CD4-positive, CD25-positive, alpha-beta regulatory T cell (primary cell): ENCODE data around the gene PIK3IP1. TPM values are rescaled to one million over a fixed set of nuclear protein-coding genes. Genes with fewer than 3 reads are reported as not detected.
"Not testable (repeated sequence)": the region's sequence is repeated elsewhere in the genome, so short reads cannot be mapped to it uniquely, and the experiment has no call there.

Source experiments
- ATAC-seq, 2 donors: fragments of 150-1000 bp; cut with Tn5 transposase; one replicate each; pipeline ENCODE4 v1.10.0; 2021; ENCODE audit warnings: low read depth in 2 of 2, moderate number of reproducible peaks in 2 of 2, moderate library complexity in 1 of 2
- DNase-seq, 3 donors: peaks; one replicate each; pipeline versions ENCODE4 v3.0.0 to v3.0.0-alpha.2; 2012 to 2022; ENCODE audit warnings: mixed read lengths in 1 of 3
- H3K27ac ChIP-seq: one replicate; pipeline ENCODE4 v1.7.0; 2013; ENCODE audit warnings: mild to moderate bottlenecking, low read length; ENCODE audit not compliant: insufficient read depth, poor library complexity, severe bottlenecking
- H3K27me3 ChIP-seq: one replicate; pipeline ENCODE4 v1.7.0; 2013; ENCODE audit warnings: low read length; ENCODE audit not compliant: control insufficient read depth, insufficient read depth
- H3K36me3 ChIP-seq: one replicate; pipeline ENCODE4 v1.7.0; 2013; ENCODE audit warnings: mild to moderate bottlenecking, low read length, moderate library complexity; ENCODE audit not compliant: control insufficient read depth, insufficient read depth
- H3K4me1 ChIP-seq: 2 replicates; pipeline ENCODE4 v1.7.0; 2013; ENCODE audit warnings: mild to moderate bottlenecking, low read length; ENCODE audit not compliant: insufficient read depth, control insufficient read depth, poor library complexity, severe bottlenecking
- H3K4me3 ChIP-seq: one replicate; pipeline ENCODE4 v1.7.0; 2013; ENCODE audit warnings: low read depth, mild to moderate bottlenecking, low read length, moderate library complexity
- H3K9me3 ChIP-seq, 2 experiments: 1 replicate in 1 of 2; 2 replicates in 1 of 2; pipeline ENCODE4 v1.7.0; 2013; ENCODE audit warnings: low read length in 2 of 2, mild to moderate bottlenecking in 1 of 2, moderate library complexity in 1 of 2; ENCODE audit not compliant: control insufficient read depth in 2 of 2
- H3K27ac Mint-ChIP-seq, 3 donors: one replicate each; pipeline ENCODE4 v1.8.0; 2020 to 2022; ENCODE audit warnings: mild to moderate bottlenecking in 3 of 3, mixed read lengths in 3 of 3, moderate library complexity in 2 of 3
- H3K27me3 Mint-ChIP-seq: one replicate; pipeline ENCODE4 v1.8.0; 2022; ENCODE audit warnings: mild to moderate bottlenecking, mixed read lengths
- H3K36me3 Mint-ChIP-seq: one replicate; pipeline ENCODE4 v1.8.0; 2020; ENCODE audit warnings: mixed read lengths
- H3K4me1 Mint-ChIP-seq, 4 donors: one replicate each; pipeline ENCODE4 v1.8.0; 2020 to 2022; ENCODE audit warnings: mixed read lengths in 4 of 4, mild to moderate bottlenecking in 1 of 4
- H3K4me3 Mint-ChIP-seq, 4 donors: one replicate each; pipeline ENCODE4 v1.8.0; 2020 to 2022; ENCODE audit warnings: mild to moderate bottlenecking in 4 of 4, mixed read lengths in 4 of 4, moderate library complexity in 3 of 4
- H3K9me3 Mint-ChIP-seq, 7 donors: one replicate each; pipeline ENCODE4 v1.8.0; 2020 to 2022; ENCODE audit warnings: mixed read lengths in 7 of 7, mild to moderate bottlenecking in 3 of 7, moderate library complexity in 2 of 7
- polyA plus RNA-seq, 4 donors: library from polyadenylated mRNA; unstranded; fragments of 300-500 nt; fragmentation: Illumina TruSeq; gene quantifications; one replicate each; pipeline ENCODE4 v1.2.3, GENCODE V29; 2021
- total RNA-seq: library from RNA; stranded (reverse); gene quantifications from one replicate; pipeline ENCODE4 v1.2.3, GENCODE V29; 2022

The PIK3IP1 gene
- total and polyA plus RNA-seq, 5 donors from 2014 or later, result 425 to 700 (median 534) TPM

GRCh38 chr22:31326877-31327276 lies 34.6 kb upstream of the PIK3IP1 start:
- ATAC-seq, result no peak
- peak overlapping the region in 1 of 4 donors; percentile 17 for H3K4me3 Mint-ChIP-seq
- H3K4me1 Mint-ChIP-seq, result peaks cover 11 to 39% (median 22%) of the 10 kb centered on the region in 4 donors
- Histone ChIP-seq H3K9me3 (no peaks in the 10 kb centered on the region), H3K27me3 (no peaks in the 10 kb centered on the region), H3K4me1 (no peaks in the 10 kb centered on the region), H3K27ac (no peak overlapping the region), H3K4me3 (no peak overlapping the region), H3K36me3 (peaks cover 77% of the 10 kb centered on the region)
- H3K36me3 Mint-ChIP-seq, result peaks cover 37% of the 10 kb centered on the region
- peak overlapping the region in 1 of 3 donors; percentile 36 for H3K27ac Mint-ChIP-seq
- DNase-seq, result no peak
- no peaks in the 10 kb centered on the region for H3K27me3 Mint-ChIP-seq
- no peaks in the 10 kb centered on the region for H3K9me3 Mint-ChIP-seq

- no peaks in the 10 kb centered on the region for H3K9me3 ChIP-seq
- no peaks in the 10 kb centered on the region for H3K27me3 Mint-ChIP-seq
- H3K36me3 Mint-ChIP-seq, result peaks cover 29% of the 10 kb centered on the region
- no peak overlapping the region for H3K4me3 ChIP-seq
- DNase-seq (no peak), ATAC-seq (no peak)
- no peak overlapping the region for H3K4me3 Mint-ChIP-seq
- H3K27ac ChIP-seq, result no peak overlapping the region
- H3K27me3 ChIP-seq, result no peaks in the 10 kb centered on the region
- peaks cover 11 to 29% (median 18%) of the 10 kb centered on the region in 4 donors for H3K4me1 Mint-ChIP-seq
- peaks cover 58% of the 10 kb centered on the region for H3K36me3 ChIP-seq
- no peaks in the 10 kb centered on the region for H3K4me1 ChIP-seq
- H3K27ac Mint-ChIP-seq, result peak overlapping the region in 2 of 3 donors; percentile 59 to 80
- H3K9me3 Mint-ChIP-seq, result no peaks in the 10 kb centered on the region
Measured at GRCh38 chr22:31323578-31324550, 31.6 kb upstream of the PIK3IP1 start.

GRCh38 chr22:31321421-31321820 lies 29.1 kb upstream of the PIK3IP1 start:
- no peak for ATAC-seq
- no peaks in the 10 kb centered on the region for H3K27me3 Mint-ChIP-seq
- H3K9me3 ChIP-seq, result no peaks in the 10 kb centered on the region
- H3K4me1 Mint-ChIP-seq, result peaks cover 11 to 29% (median 18%) of the 10 kb centered on the region in 4 donors
- peaks cover 33% of the 10 kb centered on the region for H3K36me3 ChIP-seq
- H3K4me1 ChIP-seq, result no peaks in the 10 kb centered on the region
- H3K4me3 ChIP-seq, result no peak overlapping the region
- peaks cover 18% of the 10 kb centered on the region for H3K36me3 Mint-ChIP-seq
- no peaks in the 10 kb centered on the region for H3K9me3 Mint-ChIP-seq
- H3K27ac ChIP-seq, result no peak overlapping the region
- no peak for DNase-seq
- H3K27me3 ChIP-seq, result no peaks in the 10 kb centered on the region
- H3K27ac Mint-ChIP-seq, result peak overlapping the region in 2 of 3 donors; percentile 26 to 43
- H3K4me3 Mint-ChIP-seq, result no peak overlapping the region

- not testable (repeated sequence) for H3K9me3 Mint-ChIP-seq, H3K27ac ChIP-seq, ATAC-seq, H3K27me3 ChIP-seq, H3K9me3 ChIP-seq, H3K4me3 ChIP-seq, H3K27ac Mint-ChIP-seq, H3K27me3 Mint-ChIP-seq, H3K4me1 ChIP-seq, DNase-seq
- Mint-ChIP-seq H3K4me3 (peak overlapping the region in 1 of 4 donors; percentile 11), H3K4me1 (peaks cover 11 to 26% (median 16%) of the 10 kb centered on the region in 4 donors), H3K36me3 (peaks cover 35% of the 10 kb centered on the region)
- H3K36me3 ChIP-seq, result peaks cover 22% of the 10 kb centered on the region
Measured at GRCh38 chr22:31314220-31314619, 21.9 kb upstream of the PIK3IP1 start.

- peaks cover 14 to 33% (median 20%) of the 10 kb centered on the region in 4 donors for H3K4me1 Mint-ChIP-seq
- ATAC-seq, result peak; percentile 64 to 71
- no peaks in the 10 kb centered on the region for H3K27me3 Mint-ChIP-seq
- peaks cover 8% of the 10 kb centered on the region for H3K4me1 ChIP-seq
- peaks cover 0 to 4% (median 0%) of the 10 kb centered on the region in 7 donors for H3K9me3 Mint-ChIP-seq
- peak; percentile 44 to 72 (median 63) for DNase-seq
- H3K4me3 Mint-ChIP-seq, result peak overlapping the region in 1 of 4 donors; percentile 5
- H3K36me3 Mint-ChIP-seq, result peaks cover 37% of the 10 kb centered on the region
- peaks cover 22% of the 10 kb centered on the region for H3K36me3 ChIP-seq
- no peaks in the 10 kb centered on the region for H3K27me3 ChIP-seq
- H3K27ac ChIP-seq, result no peak overlapping the region
- peak overlapping the region; percentile 15 to 87 (median 51) for H3K27ac Mint-ChIP-seq
- H3K9me3 ChIP-seq, result peaks cover 0 to 5% of the 10 kb centered on the region in 2 experiments
- no peak overlapping the region for H3K4me3 ChIP-seq
Measured at GRCh38 chr22:31313366-31314147, 21.3 kb upstream of the PIK3IP1 start.

GRCh38 chr22:31308181-31308580 lies 15.9 kb upstream of the PIK3IP1 start:
- no peaks in the 10 kb centered on the region for H3K9me3 ChIP-seq
- Mint-ChIP-seq H3K9me3 (peaks cover 0 to 1% (median 0%) of the 10 kb centered on the region in 7 donors), H3K36me3 (peaks cover 27% of the 10 kb centered on the region), H3K4me1 (peaks cover 28 to 67% (median 51%) of the 10 kb centered on the region in 4 donors), H3K27ac (peak overlapping the region; percentile 32 to 98 (median 67)), H3K4me3 (peak overlapping the region; percentile 48 to 85 (median 58)), H3K27me3 (no peaks in the 10 kb centered on the region)
- ATAC-seq (peak; percentile 54 to 66), DNase-seq (peak in 1 of 3 donors; percentile 61)
- peak overlapping the region; percentile 46 for H3K4me3 ChIP-seq
- H3K27me3 ChIP-seq, result no peaks in the 10 kb centered on the region
- peaks cover 17% of the 10 kb centered on the region for H3K36me3 ChIP-seq
- H3K4me1 ChIP-seq, result peaks cover 37% of the 10 kb centered on the region
- H3K27ac ChIP-seq, result peak overlapping the region; percentile 26

GRCh38 chr22:31305194-31305593 lies 12.9 kb upstream of the PIK3IP1 start:
- Mint-ChIP-seq H3K4me3 (no peak overlapping the region), H3K4me1 (peaks cover 41 to 80% (median 64%) of the 10 kb centered on the region in 4 donors)

More at GRCh38 chr22:31305194-31305593, 12.9 kb upstream of the PIK3IP1 start:
- ATAC-seq (no peak), DNase-seq (no peak)
- Histone ChIP-seq H3K9me3 (no peaks in the 10 kb centered on the region), H3K4me1 (peaks cover 55% of the 10 kb centered on the region), H3K36me3 (peaks cover 21% of the 10 kb centered on the region), H3K4me3 (no peak overlapping the region), H3K27me3 (no peaks in the 10 kb centered on the region), H3K27ac (no peak overlapping the region)
- Mint-ChIP-seq H3K27me3 (no peaks in the 10 kb centered on the region), H3K36me3 (peaks cover 31% of the 10 kb centered on the region), H3K9me3 (peaks cover 0 to 1% (median 0%) of the 10 kb centered on the region in 7 donors), H3K27ac (no peak overlapping the region)
